Measurements from ENCODE around the gene SERBP1. TPM values are rescaled to one million over a fixed set of nuclear protein-coding genes. Genes with fewer than 3 reads are reported as not detected.

The SERBP1 gene
- 100 to 1,000 TPM; 192 to 263 (median 242) TPM for total RNA-seq (2021; fragmentation: NEBNext Ultra II Directional; extraction: Animal tissue kit (Norgen Biotek cat#: 25700))
- long read RNA-seq, full-length matches to known transcripts, result 237 of 288 reads
- long read RNA-seq, partial matches to known transcripts, result 30 of 288 reads
- long read RNA-seq, other reads (novel, unspliced or antisense), result 21 of 288 reads

- Mint-ChIP-seq H3K4me1 (ENCODE audit: low read depth) (peaks cover 71% of the 10 kb centered on the region), H3K9me3 (no peaks in the 10 kb centered on the region), H3K4me3 (peak within 1 kb of the TSS; percentile 97), H3K36me3 (ENCODE audit: low read depth) (peaks cover 44% of the 10 kb centered on the region), H3K27me3 (ENCODE audit: insufficient read depth) (peaks cover 2% of the 10 kb centered on the region; the same call in 1 of the 2 replicates), H3K27ac (peak within 1 kb of the TSS; percentile 99)
- TF ChIP-seq CTCF (IDR thresholded peaks at IDR 0.05), result no peak
- DNase-seq, result peak; percentile 92
Observed at GRCh38 chr1:67430358-67431155, at the start of gene SERBP1. Gene SERBP1 (minus strand): TSS chr1:67430402. CDS start chr1:67430300, 102 bp downstream.

GRCh38 chr1:67479146-67479891, 49.1 kb upstream of the SERBP1 start:
- Mint-ChIP-seq H3K4me3 (no peak overlapping the region), H3K9me3 (no peaks in the 10 kb centered on the region), H3K27ac (no peak overlapping the region), H3K27me3 (ENCODE audit: insufficient read depth) (peaks cover 14% of the 10 kb centered on the region), H3K4me1 (ENCODE audit: low read depth) (peaks cover 11% of the 10 kb centered on the region; the same call in 1 of the 2 replicates), H3K36me3 (ENCODE audit: low read depth) (no peaks in the 10 kb centered on the region)
- TF ChIP-seq CTCF (IDR thresholded peaks at IDR 0.05), result no peak
- DNase-seq, result no peak

DNA sequence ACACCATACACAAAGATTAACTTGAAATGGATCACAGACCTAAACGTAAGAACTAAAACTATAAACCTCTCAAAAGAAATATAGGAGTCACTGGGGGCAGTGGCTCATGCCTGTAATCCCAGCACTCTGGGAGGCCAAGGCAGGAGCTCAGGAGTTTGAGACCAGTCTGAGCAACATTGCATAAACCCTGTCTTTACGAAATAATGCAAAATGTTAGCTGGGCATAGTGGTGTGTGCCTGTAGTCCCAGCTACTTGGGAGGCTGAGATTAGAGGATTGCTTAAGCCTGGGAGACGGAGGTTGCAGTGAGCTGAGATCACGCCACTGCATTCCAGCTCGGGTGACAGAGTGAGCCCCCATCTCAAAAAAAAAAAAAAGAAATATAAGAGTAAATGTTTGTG, 46.7 kb upstream of the SERBP1 start:
- H3K9me3 Mint-ChIP-seq, result no peaks in the 10 kb centered on the region

DNA sequence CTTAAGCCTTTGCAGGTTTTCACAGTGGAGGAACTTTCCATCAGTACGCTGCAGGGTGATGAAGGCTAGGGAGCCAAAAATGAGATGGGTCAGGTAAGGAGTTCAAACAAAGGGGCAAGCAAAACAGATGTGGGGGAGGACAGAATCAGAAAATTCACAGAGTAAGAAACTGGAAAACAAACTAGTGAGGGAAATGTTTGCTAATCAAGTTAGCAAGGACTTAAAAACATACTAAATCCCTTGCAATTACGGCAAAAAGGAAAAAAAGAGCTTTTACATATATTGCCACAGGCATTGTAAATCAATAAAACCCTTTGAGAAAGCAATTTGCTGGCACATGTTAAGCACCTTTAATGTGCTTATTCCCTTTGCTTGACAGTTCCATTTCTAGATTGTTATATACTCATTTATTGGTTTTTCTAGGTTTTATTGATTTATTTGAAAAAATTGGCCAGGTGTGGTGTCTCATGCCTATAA, 45.8 kb upstream of the SERBP1 start:
- TF ChIP-seq CTCF (IDR thresholded peaks at IDR 0.05), result no peak
- no peak for DNase-seq
- peaks cover 10% of the 10 kb centered on the region for H3K27me3 Mint-ChIP-seq (ENCODE audit: insufficient read depth)
- no peaks in the 10 kb centered on the region for H3K9me3 Mint-ChIP-seq
- H3K36me3 Mint-ChIP-seq (ENCODE audit: low read depth), result no peaks in the 10 kb centered on the region
- H3K4me1 Mint-ChIP-seq (ENCODE audit: low read depth), result peaks cover 11% of the 10 kb centered on the region; the same call in 1 of the 2 replicates
- no peak overlapping the region for H3K4me3 Mint-ChIP-seq
- no peak overlapping the region for H3K27ac Mint-ChIP-seq

More for the DNA sequence above, 46.7 kb upstream of the SERBP1 start:
- H3K4me3 Mint-ChIP-seq, result no peak overlapping the region
- no peak for TF ChIP-seq CTCF (IDR thresholded peaks at IDR 0.05)
- peaks cover 11% of the 10 kb centered on the region; the same call in 1 of the 2 replicates for H3K4me1 Mint-ChIP-seq (ENCODE audit: low read depth)
- no peaks in the 10 kb centered on the region for H3K36me3 Mint-ChIP-seq (ENCODE audit: low read depth)
- peaks cover 7% of the 10 kb centered on the region for H3K27me3 Mint-ChIP-seq (ENCODE audit: insufficient read depth)
- no peak for DNase-seq
- H3K27ac Mint-ChIP-seq, result no peak overlapping the region

DNA sequence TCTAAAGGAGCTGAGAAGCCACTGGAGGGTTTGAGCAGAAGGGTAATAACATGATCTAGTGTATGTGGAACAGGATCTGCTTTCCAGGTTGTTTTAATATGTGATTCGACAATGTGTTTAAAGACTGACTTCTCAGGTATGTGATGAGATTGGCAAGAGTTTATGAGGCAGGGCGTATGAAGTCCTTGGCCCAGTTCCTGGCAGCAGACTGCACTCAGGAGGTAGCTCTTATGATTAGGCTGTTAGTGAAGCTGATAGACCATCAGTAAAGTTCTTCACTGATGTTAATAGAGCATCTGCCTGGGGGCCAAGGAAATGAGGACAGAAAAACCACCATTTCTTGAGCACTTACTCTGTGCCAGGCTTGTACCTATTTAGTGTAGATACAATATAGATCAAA, 41.9 kb upstream of the SERBP1 start:
- Mint-ChIP-seq H3K36me3 (ENCODE audit: low read depth) (no peaks in the 10 kb centered on the region), H3K4me3 (no peak overlapping the region), H3K27ac (no peak overlapping the region), H3K9me3 (no peaks in the 10 kb centered on the region), H3K27me3 (ENCODE audit: insufficient read depth) (peaks cover 13% of the 10 kb centered on the region), H3K4me1 (ENCODE audit: low read depth) (peaks cover 12% of the 10 kb centered on the region)
- DNase-seq, result no peak
- no peak for TF ChIP-seq CTCF (IDR thresholded peaks at IDR 0.05)
